MM.1S (cell line): ENCODE data around the gene PEAK1.

Experiments used
- DNase-seq: peaks from one replicate; pipeline ENCODE4 v3.0.0-alpha.2; 2015
- H2AFZ ChIP-seq: fragments of 300-600 bp; sonication (generic); 2 replicates; pipeline ENCODE4 v1.6.0; 2016; ENCODE audit warnings: antibody characterized with exemption, low read length
- H3F3A ChIP-seq: fragments of 300-600 bp; sonication (generic); 2 replicates; pipeline ENCODE4 v1.6.1; 2016; ENCODE audit warnings: mild to moderate bottlenecking, antibody characterized with exemption, low read length, moderate library complexity, mixed read lengths; ENCODE audit not compliant: insufficient read depth
- H3K27ac ChIP-seq: fragments of 300-600 bp; sonication (generic); 2 replicates; pipeline ENCODE4 v1.5.1; 2016; ENCODE audit warnings: mild to moderate bottlenecking, low read length
- H3K27me3 ChIP-seq: fragments of 300-600 bp; sonication (generic); replicated peaks from 2 replicates; pipeline ENCODE4 v1.6.0; 2016; ENCODE audit warnings: low read length; ENCODE audit not compliant: insufficient read depth
- H3K36me3 ChIP-seq: fragments of 300-600 bp; sonication (generic); replicated peaks from 2 replicates; pipeline ENCODE4 v1.6.1; 2016; ENCODE audit warnings: mild to moderate bottlenecking, low read length, mixed read lengths; ENCODE audit not compliant: insufficient read depth
- H3K4me1 ChIP-seq: fragments of 300-600 bp; sonication (generic); 2 replicates; pipeline ENCODE4 v1.6.1; 2016; ENCODE audit warnings: low read length, mixed read lengths
- H3K4me2 ChIP-seq: fragments of 300-600 bp; sonication (generic); 2 replicates; pipeline ENCODE4 v1.6.0; 2016; ENCODE audit warnings: low read depth, low read length
- H3K4me3 ChIP-seq: fragments of 300-600 bp; sonication (generic); 2 replicates; pipeline ENCODE4 v1.5.1; 2016; ENCODE audit warnings: low read length, mixed read lengths
- H3K79me2 ChIP-seq: fragments of 300-600 bp; sonication (generic); 2 replicates; pipeline ENCODE4 v1.6.1; 2016; ENCODE audit warnings: mixed run types, low read length, mixed read lengths
- H3K9ac ChIP-seq: fragments of 300-600 bp; sonication (generic); 2 replicates; pipeline ENCODE4 v1.6.1; 2016; ENCODE audit warnings: low read length, mixed read lengths
- H3K9me2 ChIP-seq: fragments of 300-600 bp; sonication (generic); replicated peaks from 2 replicates; pipeline ENCODE4 v1.6.1; 2016; ENCODE audit warnings: mild to moderate bottlenecking, low read length, mixed read lengths; ENCODE audit not compliant: insufficient read depth
- H3K9me3 ChIP-seq: fragments of 300-600 bp; sonication (generic); replicated peaks from 2 replicates; pipeline ENCODE4 v1.6.1; 2016; ENCODE audit warnings: mild to moderate bottlenecking, low read length, mixed read lengths; ENCODE audit not compliant: insufficient read depth
- H4K20me1 ChIP-seq: fragments of 300-600 bp; sonication (generic); 2 replicates; pipeline ENCODE4 v1.6.1; 2016; ENCODE audit warnings: mild to moderate bottlenecking, low read length, moderate library complexity, mixed read lengths; ENCODE audit not compliant: insufficient read depth
- EZH2 ChIP-seq: fragments of 300-600 bp; sonication (generic); optimal IDR thresholded peaks from 2 replicates; pipeline ENCODE3; 2017; ENCODE audit warnings: low read depth, mild to moderate bottlenecking, antibody characterized with exemption, low read length, mixed read lengths
- EZH2phosphoT487 ChIP-seq: fragments of 300-600 bp; sonication (generic); IDR thresholded peaks from 2 replicates; pipeline ENCODE4 v1.6.1; 2018; ENCODE audit warnings: antibody characterized with exemption, low read length
- TF ChIP-seq, protein P1 (sequence below): fragments of 300-600 bp; sonication (generic); IDR thresholded peaks from 2 replicates; pipeline ENCODE4 v1.5.1; 2016; ENCODE audit warnings: antibody characterized with exemption, low read length, mixed read lengths

Gene PEAK1

DNA sequence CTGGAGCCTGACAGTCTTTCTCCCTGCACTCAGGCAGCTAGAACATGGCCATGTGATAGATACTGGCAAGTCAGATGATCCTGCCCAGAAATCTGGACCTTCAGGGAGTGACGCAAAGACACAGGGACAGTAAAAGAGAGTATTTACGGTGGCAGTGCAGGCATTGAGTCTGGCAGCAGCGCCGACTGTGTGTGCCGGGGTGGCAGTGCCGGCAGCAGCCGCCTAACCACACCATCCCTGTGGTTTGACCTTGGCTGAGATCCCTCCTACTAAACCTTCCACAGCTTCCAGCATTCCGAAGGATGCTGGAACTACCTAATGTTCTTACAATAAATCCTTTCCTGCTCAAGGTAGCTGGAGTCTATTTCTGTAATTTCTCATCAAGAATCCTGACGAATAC lies 344.4 kb downstream of the PEAK1 start:
- no peaks in the 10 kb centered on the region for H3K9me3 ChIP-seq
- H3K27me3 ChIP-seq = no peaks in the 10 kb centered on the region; the same call in 1 of the 2 replicates
- H3K9me2 ChIP-seq = no peaks in the 10 kb centered on the region
- H3K4me1 ChIP-seq = peaks cover 4% of the 10 kb centered on the region
- H3K4me2 ChIP-seq = no peak overlapping the region
- H3K36me3 ChIP-seq = no peaks in the 10 kb centered on the region
- no peaks in the 10 kb centered on the region for H3F3A ChIP-seq
- no peaks in the 10 kb centered on the region for H4K20me1 ChIP-seq
- DNase-seq = no peak
- no peaks in the 10 kb centered on the region for H3K79me2 ChIP-seq
- no peak overlapping the region for H3K4me3 ChIP-seq
- H3K27ac ChIP-seq = no peak overlapping the region
- H2AFZ ChIP-seq = no peak overlapping the region
- H3K9ac ChIP-seq = no peak overlapping the region
- TF ChIP-seq EZH2phosphoT487 = no peak
- TF ChIP-seq, protein P1, sequence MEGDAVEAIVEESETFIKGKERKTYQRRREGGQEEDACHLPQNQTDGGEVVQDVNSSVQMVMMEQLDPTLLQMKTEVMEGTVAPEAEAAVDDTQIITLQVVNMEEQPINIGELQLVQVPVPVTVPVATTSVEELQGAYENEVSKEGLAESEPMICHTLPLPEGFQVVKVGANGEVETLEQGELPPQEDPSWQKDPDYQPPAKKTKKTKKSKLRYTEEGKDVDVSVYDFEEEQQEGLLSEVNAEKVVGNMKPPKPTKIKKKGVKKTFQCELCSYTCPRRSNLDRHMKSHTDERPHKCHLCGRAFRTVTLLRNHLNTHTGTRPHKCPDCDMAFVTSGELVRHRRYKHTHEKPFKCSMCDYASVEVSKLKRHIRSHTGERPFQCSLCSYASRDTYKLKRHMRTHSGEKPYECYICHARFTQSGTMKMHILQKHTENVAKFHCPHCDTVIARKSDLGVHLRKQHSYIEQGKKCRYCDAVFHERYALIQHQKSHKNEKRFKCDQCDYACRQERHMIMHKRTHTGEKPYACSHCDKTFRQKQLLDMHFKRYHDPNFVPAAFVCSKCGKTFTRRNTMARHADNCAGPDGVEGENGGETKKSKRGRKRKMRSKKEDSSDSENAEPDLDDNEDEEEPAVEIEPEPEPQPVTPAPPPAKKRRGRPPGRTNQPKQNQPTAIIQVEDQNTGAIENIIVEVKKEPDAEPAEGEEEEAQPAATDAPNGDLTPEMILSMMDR = no peak
- TF ChIP-seq EZH2 = no peak

DNA sequence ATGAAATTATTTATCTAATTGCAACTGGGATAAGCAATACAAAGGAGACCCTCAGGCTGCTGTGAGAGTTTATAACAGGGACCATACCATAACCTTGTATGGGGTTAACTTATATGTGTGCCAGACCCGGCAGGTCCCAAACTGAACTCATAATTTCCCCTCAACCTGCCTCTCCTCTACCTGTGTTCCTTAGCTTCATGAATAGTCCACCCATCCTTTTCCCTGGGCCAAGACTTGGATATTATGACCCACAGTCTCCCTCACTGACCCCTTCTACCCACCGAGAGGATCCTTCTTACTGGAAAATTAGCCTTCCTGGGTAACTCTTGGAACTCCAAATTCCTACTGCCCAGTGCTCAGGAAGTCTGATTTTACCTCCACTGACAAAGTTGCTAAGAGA lies 345.6 kb downstream of the PEAK1 start:
- no peaks in the 10 kb centered on the region for H3K9me3 ChIP-seq
- H3F3A ChIP-seq = no peaks in the 10 kb centered on the region
- peaks cover 11% of the 10 kb centered on the region for H3K79me2 ChIP-seq
- no peaks in the 10 kb centered on the region; the same call in 1 of the 2 replicates for H3K27me3 ChIP-seq
- no peak for DNase-seq
- no peak for TF ChIP-seq EZH2
- TF ChIP-seq EZH2phosphoT487 = no peak
- TF ChIP-seq, protein P1 = no peak
- no peak overlapping the region for H3K27ac ChIP-seq
- H3K9me2 ChIP-seq = no peaks in the 10 kb centered on the region
- no peak overlapping the region for H3K4me3 ChIP-seq
- H4K20me1 ChIP-seq = no peaks in the 10 kb centered on the region
- no peak overlapping the region for H2AFZ ChIP-seq
- no peak overlapping the region for H3K9ac ChIP-seq
- no peaks in the 10 kb centered on the region for H3K36me3 ChIP-seq
- H3K4me2 ChIP-seq = no peak overlapping the region
- peaks cover 7% of the 10 kb centered on the region for H3K4me1 ChIP-seq

DNA sequence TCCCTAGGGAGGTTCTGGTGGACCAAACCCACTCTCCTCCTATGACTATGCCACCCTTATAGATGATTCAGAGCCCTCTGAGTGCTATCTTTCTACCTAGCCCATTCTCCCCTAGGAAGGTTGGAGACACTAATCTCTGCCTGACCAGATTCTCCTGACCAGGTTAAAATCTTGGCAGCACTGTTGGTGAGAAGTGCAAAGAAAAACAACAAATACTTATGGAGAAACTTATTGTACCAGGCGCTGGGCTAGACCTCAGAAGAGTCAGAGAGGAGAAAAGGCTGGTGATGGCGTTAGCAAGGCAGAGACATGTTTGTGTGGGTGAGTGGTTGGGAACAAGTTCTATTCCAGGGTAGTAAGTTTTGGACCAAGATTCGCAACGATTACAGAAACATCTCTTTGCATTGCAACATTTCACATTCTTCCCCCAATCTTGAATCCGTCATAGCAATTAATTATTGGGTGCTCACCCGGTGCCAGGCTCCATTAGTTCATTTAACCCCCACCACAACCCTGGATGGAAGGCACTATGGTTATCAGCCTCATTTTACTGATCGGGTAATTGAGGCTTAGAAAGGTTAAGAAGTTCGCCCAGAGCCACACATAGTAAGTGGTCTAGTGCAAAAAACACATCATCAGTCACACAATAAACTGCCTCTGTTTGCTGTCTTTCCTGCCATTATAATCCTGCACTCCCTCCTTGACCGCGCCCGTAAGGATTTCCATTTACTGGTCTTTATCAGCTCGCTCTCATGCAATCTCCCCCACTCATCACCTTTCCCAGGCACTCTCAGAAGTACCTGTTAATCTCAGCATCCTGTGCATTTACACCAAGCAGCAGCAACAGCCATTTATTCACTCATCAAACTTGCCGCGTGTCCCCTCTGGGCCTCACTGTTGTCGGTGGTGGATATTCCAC lies 348.3 kb downstream of the PEAK1 start:
- peak overlapping the region; percentile 53 for H3K4me2 ChIP-seq
- TF ChIP-seq EZH2phosphoT487 (no peak), EZH2 (no peak)
- TF ChIP-seq, protein P1 = no peak
- H3K27ac ChIP-seq = no peak overlapping the region; the same call in 1 of the 2 replicates
- H3K9me3 ChIP-seq = no peaks in the 10 kb centered on the region
- H3K9me2 ChIP-seq = no peaks in the 10 kb centered on the region
- no peak for DNase-seq
- H3K27me3 ChIP-seq = no peaks in the 10 kb centered on the region; the same call in 1 of the 2 replicates
- peak overlapping the region; percentile 88 for H2AFZ ChIP-seq
- H3K4me1 ChIP-seq = peaks cover 14% of the 10 kb centered on the region
- peak overlapping the region; percentile 78; the same call in 1 of the 2 replicates for H3K9ac ChIP-seq
- H3K36me3 ChIP-seq = no peaks in the 10 kb centered on the region
- H3K79me2 ChIP-seq = peaks cover 39% of the 10 kb centered on the region
- no peaks in the 10 kb centered on the region for H4K20me1 ChIP-seq
- no peaks in the 10 kb centered on the region for H3F3A ChIP-seq
- H3K4me3 ChIP-seq = peak overlapping the region; percentile 73; the same call in 1 of the 2 replicates
